SU-DHL-6 (cell line): Measurements from ENCODE around the gene EVA1C.

Experiments used
- EZH2phosphoT487 ChIP-seq: fragments of 200-600 bp; sonication (generic), shearing (Covaris generic); conservative IDR thresholded peaks from 2 replicates; pipeline ENCODE4 v1.6.1; 2018; ENCODE audit warnings: mild to moderate bottlenecking, antibody characterized with exemption, low read length, moderate library complexity, mixed read lengths
- TF ChIP-seq, protein P1 (sequence below): fragments of 200-600 bp; sonication (generic); IDR thresholded peaks from one replicate; pipeline ENCODE4 v1.5.1; 2017; ENCODE audit warnings: antibody characterized with exemption, mild to moderate bottlenecking, low read length, moderate library complexity; ENCODE audit not compliant: insufficient read depth, poor library complexity, severe bottlenecking

- TF ChIP-seq, protein P1, sequence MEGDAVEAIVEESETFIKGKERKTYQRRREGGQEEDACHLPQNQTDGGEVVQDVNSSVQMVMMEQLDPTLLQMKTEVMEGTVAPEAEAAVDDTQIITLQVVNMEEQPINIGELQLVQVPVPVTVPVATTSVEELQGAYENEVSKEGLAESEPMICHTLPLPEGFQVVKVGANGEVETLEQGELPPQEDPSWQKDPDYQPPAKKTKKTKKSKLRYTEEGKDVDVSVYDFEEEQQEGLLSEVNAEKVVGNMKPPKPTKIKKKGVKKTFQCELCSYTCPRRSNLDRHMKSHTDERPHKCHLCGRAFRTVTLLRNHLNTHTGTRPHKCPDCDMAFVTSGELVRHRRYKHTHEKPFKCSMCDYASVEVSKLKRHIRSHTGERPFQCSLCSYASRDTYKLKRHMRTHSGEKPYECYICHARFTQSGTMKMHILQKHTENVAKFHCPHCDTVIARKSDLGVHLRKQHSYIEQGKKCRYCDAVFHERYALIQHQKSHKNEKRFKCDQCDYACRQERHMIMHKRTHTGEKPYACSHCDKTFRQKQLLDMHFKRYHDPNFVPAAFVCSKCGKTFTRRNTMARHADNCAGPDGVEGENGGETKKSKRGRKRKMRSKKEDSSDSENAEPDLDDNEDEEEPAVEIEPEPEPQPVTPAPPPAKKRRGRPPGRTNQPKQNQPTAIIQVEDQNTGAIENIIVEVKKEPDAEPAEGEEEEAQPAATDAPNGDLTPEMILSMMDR = no peak
- TF ChIP-seq EZH2phosphoT487 = no peak
These were observed 34.7 kb downstream of the EVA1C start for GRCh38 chr21:32447224-32447623.
